ENCODE data around the gene OSBPL3. TPM values are rescaled to one million over a fixed set of nuclear protein-coding genes. Genes with fewer than 3 reads are reported as not detected.

The OSBPL3 gene
- total RNA-seq, 1 donor from 2014 or later = 9.8 TPM

GRCh38 chr7:25006276-25006675 is 26.3 kb upstream of the OSBPL3 start:
- H3K36me3 Mint-ChIP-seq = no peaks in the 10 kb centered on the region
- H3K27ac Mint-ChIP-seq = no peak overlapping the region
- H3K9me3 Mint-ChIP-seq = peaks cover 3% of the 10 kb centered on the region
- no peak overlapping the region for H3K4me3 Mint-ChIP-seq
- H3K4me1 Mint-ChIP-seq = no peaks in the 10 kb centered on the region
- DNase-seq (ENCODE audit: low spot score in 2 of 2, unreplicated experiment in 2 of 2) = no peak
- peaks cover 2% of the 10 kb centered on the region for H3K27me3 Mint-ChIP-seq (ENCODE audit: low read depth)
- TF ChIP-seq CTCF (IDR thresholded peaks at IDR 0.05; ENCODE audit: unreplicated experiment) = no peak

GRCh38 chr7:25005658-25006057 is 25.7 kb upstream of the OSBPL3 start:
- DNase-seq (ENCODE audit: low spot score in 2 of 2, unreplicated experiment in 2 of 2) = no peak
- no peaks in the 10 kb centered on the region for H3K4me1 Mint-ChIP-seq
- TF ChIP-seq CTCF (IDR thresholded peaks at IDR 0.05; ENCODE audit: unreplicated experiment) = no peak
- no peak overlapping the region for H3K4me3 Mint-ChIP-seq
- peaks cover 2% of the 10 kb centered on the region for H3K27me3 Mint-ChIP-seq (ENCODE audit: low read depth)
- H3K9me3 Mint-ChIP-seq = peaks cover 7% of the 10 kb centered on the region
- no peak overlapping the region for H3K27ac Mint-ChIP-seq
- H3K36me3 Mint-ChIP-seq = no peaks in the 10 kb centered on the region

- Mint-ChIP-seq H3K27me3 (ENCODE audit: low read depth) (peaks cover 5% of the 10 kb centered on the region), H3K4me3 (no peak overlapping the region), H3K27ac (no peak overlapping the region), H3K36me3 (no peaks in the 10 kb centered on the region), H3K9me3 (peaks cover 19% of the 10 kb centered on the region), H3K4me1 (no peaks in the 10 kb centered on the region)
- TF ChIP-seq CTCF (IDR thresholded peaks at IDR 0.05; ENCODE audit: unreplicated experiment) = no peak
- DNase-seq (ENCODE audit: low spot score in 2 of 2, unreplicated experiment in 2 of 2) = no peak
Observed at GRCh38 chr7:25002786-25003185, 22.8 kb upstream of the OSBPL3 start.

- DNase-seq (ENCODE audit: low spot score in 2 of 2, unreplicated experiment in 2 of 2) = no peak
- no peak overlapping the region for H3K4me3 Mint-ChIP-seq
- no peak overlapping the region for H3K27ac Mint-ChIP-seq
- peaks cover 13% of the 10 kb centered on the region for H3K9me3 Mint-ChIP-seq
- H3K36me3 Mint-ChIP-seq = no peaks in the 10 kb centered on the region
- no peak for TF ChIP-seq CTCF (IDR thresholded peaks at IDR 0.05; ENCODE audit: unreplicated experiment)
- peaks cover 14% of the 10 kb centered on the region for H3K27me3 Mint-ChIP-seq (ENCODE audit: low read depth)
- H3K4me1 Mint-ChIP-seq = no peaks in the 10 kb centered on the region
Observed at GRCh38 chr7:24995466-24995865, 15.5 kb upstream of the OSBPL3 start.

- TF ChIP-seq CTCF (IDR thresholded peaks at IDR 0.05; ENCODE audit: unreplicated experiment) = no peak
- Mint-ChIP-seq H3K27ac (no peak overlapping the region), H3K4me3 (no peak overlapping the region), H3K27me3 (ENCODE audit: low read depth) (peaks cover 24% of the 10 kb centered on the region), H3K4me1 (no peaks in the 10 kb centered on the region), H3K36me3 (no peaks in the 10 kb centered on the region), H3K9me3 (no peaks in the 10 kb centered on the region)
- no peak for DNase-seq (ENCODE audit: low spot score in 2 of 2, unreplicated experiment in 2 of 2)
Observed at GRCh38 chr7:24992314-24992713, 12.3 kb upstream of the OSBPL3 start.

- Mint-ChIP-seq H3K4me3 (no peak overlapping the region), H3K4me1 (no peaks in the 10 kb centered on the region), H3K9me3 (no peaks in the 10 kb centered on the region), H3K27ac (no peak overlapping the region), H3K36me3 (no peaks in the 10 kb centered on the region), H3K27me3 (ENCODE audit: low read depth) (peaks cover 27% of the 10 kb centered on the region)
- no peak for TF ChIP-seq CTCF (IDR thresholded peaks at IDR 0.05; ENCODE audit: unreplicated experiment)
- DNase-seq (ENCODE audit: low spot score in 2 of 2, unreplicated experiment in 2 of 2) = no peak
Observed at GRCh38 chr7:24991353-24991752, 11.4 kb upstream of the OSBPL3 start.
